HepG2 (cell line): ENCODE results near the gene OPRL1.

Experiments used
- FOXP4 ChIP-seq: sonication (generic); formaldehyde crosslinking; IDR thresholded peaks from 2 replicates; pipeline ENCODE4 v1.4.0; 2020; ENCODE audit warnings: missing genetic modification reagents
- ZNF740 ChIP-seq: sonication (generic); formaldehyde crosslinking; IDR thresholded peaks from 2 replicates; pipeline ENCODE4 v1.4.0; 2020; ENCODE audit warnings: missing genetic modification reagents
- ZNF850 ChIP-seq: sonication (generic); formaldehyde crosslinking; conservative IDR thresholded peaks from 2 replicates; pipeline ENCODE4 v1.9.0; 2021; ENCODE audit warnings: mild to moderate bottlenecking, missing genetic modification reagents

- TF ChIP-seq ZNF850 (CRISPR knock-in tag) (no peak), FOXP4 (no peak), ZNF740 (no peak)
Observed at GRCh38 chr20:64095455-64095854, 15.6 kb downstream of the OPRL1 start.
